GM08714 (cell line): ENCODE data around the gene HIF3A.
"Not testable (repeated sequence)": the region's sequence is repeated elsewhere in the genome, so short reads cannot be mapped to it uniquely, and the experiment has no call there.

Source experiments
- H3K4me3 ChIP-seq: fragments of 200-500 bp; sonication (Bioruptor generic); 2 replicates; pipeline ENCODE4 v1.5.1; 2014; ENCODE audit warnings: mild to moderate bottlenecking, low read length, inconsistent platforms
- ZNF274 ChIP-seq: IDR thresholded peaks from 2 replicates; pipeline ENCODE4 v1.6.1; 2012; ENCODE audit warnings: mild to moderate bottlenecking, low read depth, low read length

Gene HIF3A

GRCh38 chr19:46296722-46297461 lies at the start of gene HIF3A:
HIF3A (plus strand) TSS chr19:46297042; CDS start chr19:46297077, 35 bp downstream.
- H3K4me3 ChIP-seq: no peak within 1 kb of the TSS

GRCh38 chr19:46250076-46250735 lies 46.6 kb upstream of the HIF3A start:
- no peak overlapping the region for H3K4me3 ChIP-seq
- no peak for TF ChIP-seq ZNF274

More at GRCh38 chr19:46296722-46297461, at the start of gene HIF3A:
- TF ChIP-seq ZNF274: no peak

- no peak overlapping the region for H3K4me3 ChIP-seq
- no peak for TF ChIP-seq ZNF274
Measured at GRCh38 chr19:46251416-46251815, 45.4 kb upstream of the HIF3A start.

GRCh38 chr19:46254776-46255175 lies 42.1 kb upstream of the HIF3A start:
- no peak for TF ChIP-seq ZNF274
- no peak overlapping the region for H3K4me3 ChIP-seq

- TF ChIP-seq ZNF274: no peak
- no peak overlapping the region for H3K4me3 ChIP-seq
Measured at GRCh38 chr19:46256855-46257254, 40.0 kb upstream of the HIF3A start.

GRCh38 chr19:46261501-46261900 lies 35.3 kb upstream of the HIF3A start:
- H3K4me3 ChIP-seq: not testable (repeated sequence)

GRCh38 chr19:46262684-46263296 lies 34.1 kb upstream of the HIF3A start:
- not testable (repeated sequence) for H3K4me3 ChIP-seq

GRCh38 chr19:46264801-46265200 lies 32.0 kb upstream of the HIF3A start:
- not testable (repeated sequence) for H3K4me3 ChIP-seq

- TF ChIP-seq ZNF274: no peak
- no peak overlapping the region for H3K4me3 ChIP-seq
Measured at GRCh38 chr19:46265217-46265828, 31.5 kb upstream of the HIF3A start.

- H3K4me3 ChIP-seq: no peak overlapping the region
- no peak for TF ChIP-seq ZNF274
Measured at GRCh38 chr19:46269101-46269500, 27.7 kb upstream of the HIF3A start.

- TF ChIP-seq ZNF274: no peak
- no peak overlapping the region for H3K4me3 ChIP-seq
Measured at GRCh38 chr19:46270521-46271256, 26.2 kb upstream of the HIF3A start.

GRCh38 chr19:46271481-46272197 lies 25.2 kb upstream of the HIF3A start:
- no peak overlapping the region for H3K4me3 ChIP-seq
- TF ChIP-seq ZNF274: no peak

- not testable (repeated sequence) for H3K4me3 ChIP-seq
Measured at GRCh38 chr19:46273931-46274330, 22.9 kb upstream of the HIF3A start.

- no peak overlapping the region for H3K4me3 ChIP-seq
- TF ChIP-seq ZNF274: no peak
Measured at GRCh38 chr19:46279177-46279576, 17.7 kb upstream of the HIF3A start.
